DND-41 (cell line): ENCODE measurements around the gene ANO5.
"Not testable (repeated sequence)": the region's sequence is repeated elsewhere in the genome, so short reads cannot be mapped to it uniquely, and the experiment has no call there.

Experiments used
- ATAC-seq: fragments of 200-7000 bp; cut with Tn5 transposase; 3 replicates; pipeline ENCODE4 v1.9.1; 2021; ENCODE audit warnings: low read depth; ENCODE audit not compliant: insufficient read depth
- DNase-seq: peaks from one replicate; pipeline ENCODE4 v3.0.0-alpha.2; 2020
- H2AFZ ChIP-seq: 2 replicates; pipeline ENCODE4 v1.6.0; 2012; ENCODE audit warnings: low read depth, low read length
- H3K27ac ChIP-seq: 2 replicates; pipeline ENCODE4 v1.5.1; 2012; ENCODE audit warnings: low read length, inconsistent platforms
- H3K27me3 ChIP-seq: fragments of 200-600 bp; sonication (generic); 2 replicates; pipeline ENCODE4 v1.6.0; 2012; ENCODE audit warnings: low read length, mild to moderate bottlenecking, inconsistent platforms; ENCODE audit not compliant: insufficient read depth, poor library complexity
- H3K36me3 ChIP-seq: 2 replicates; pipeline ENCODE4 v1.5.1; 2012; ENCODE audit warnings: low read length, inconsistent platforms; ENCODE audit not compliant: insufficient read depth
- H3K4me1 ChIP-seq: 2 replicates; pipeline ENCODE4 v1.5.1; 2012; ENCODE audit warnings: mild to moderate bottlenecking, low read length; ENCODE audit not compliant: insufficient read depth
- H3K4me2 ChIP-seq: 2 replicates; pipeline ENCODE4 v1.6.0; 2012; ENCODE audit warnings: mild to moderate bottlenecking, moderate library complexity, low read length, inconsistent platforms; ENCODE audit not compliant: insufficient read depth
- H3K4me3 ChIP-seq, 2 experiments: fragments of 200-600 bp in 1 of 2; shearing (Covaris generic) in 1 of 2; 2 replicates each; pipeline ENCODE4 v1.5.1; 2012 to 2016; ENCODE audit warnings: inconsistent platforms in 2 of 2, low read length in 2 of 2, mild to moderate bottlenecking in 2 of 2, low read depth in 1 of 2, moderate library complexity in 1 of 2
- H3K79me2 ChIP-seq: 2 replicates; pipeline ENCODE4 v1.6.0; 2012; ENCODE audit warnings: low read length, inconsistent platforms; ENCODE audit not compliant: insufficient read depth
- H3K9ac ChIP-seq: 2 replicates; pipeline ENCODE4 v1.6.0; 2012; ENCODE audit warnings: low read depth, mild to moderate bottlenecking, inconsistent platforms, low read length, moderate library complexity
- H3K9me3 ChIP-seq: 2 replicates; pipeline ENCODE4 v1.5.1; 2012; ENCODE audit warnings: low read length, moderate library complexity, mild to moderate bottlenecking, inconsistent platforms; ENCODE audit not compliant: insufficient read depth, severe bottlenecking
- H4K20me1 ChIP-seq: 2 replicates; pipeline ENCODE4 v1.6.0; 2012; ENCODE audit warnings: low read length; ENCODE audit not compliant: insufficient read depth
- EZH2 ChIP-seq: IDR thresholded peaks from 3 replicates; pipeline ENCODE4 v1.6.1; 2012; ENCODE audit warnings: borderline replicate concordance, low read depth, mild to moderate bottlenecking, moderate library complexity, low read length, inconsistent platforms; ENCODE audit not compliant: severe bottlenecking
- TF ChIP-seq, protein P1 (sequence below): IDR thresholded peaks from 2 replicates; pipeline ENCODE4 v1.5.1; 2012; ENCODE audit warnings: borderline replicate concordance, low read length, moderate library complexity, mild to moderate bottlenecking; ENCODE audit not compliant: poor library complexity, severe bottlenecking; ENCODE audit errors: extremely low read depth

Gene ANO5

DNA sequence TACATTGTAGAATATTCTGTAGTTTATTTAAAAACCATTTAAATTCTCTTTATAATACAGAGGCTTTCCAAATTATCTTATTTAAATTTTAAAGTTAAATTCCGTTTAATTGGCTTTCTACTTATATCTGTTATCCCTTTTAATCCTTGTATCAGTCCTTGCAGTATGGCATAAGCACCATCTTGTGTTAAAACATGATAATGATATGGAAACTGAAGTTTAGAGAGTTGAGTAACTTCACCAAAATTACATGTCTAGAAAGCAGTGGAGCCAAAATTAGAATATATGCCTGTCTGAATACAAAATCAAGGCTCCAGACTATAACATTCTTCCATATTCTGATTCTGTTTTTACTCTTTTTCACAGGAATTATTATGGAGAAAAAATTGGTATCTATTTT lies 57.0 kb downstream of the ANO5 start:
- no peak overlapping the region for H3K27ac ChIP-seq
- DNase-seq (no peak), ATAC-seq (no peak)
- no peaks in the 10 kb centered on the region for H3K36me3 ChIP-seq
- H3K79me2 ChIP-seq: no peaks in the 10 kb centered on the region
- no peaks in the 10 kb centered on the region for H3K9me3 ChIP-seq
- no peak for TF ChIP-seq EZH2
- TF ChIP-seq, protein P1, sequence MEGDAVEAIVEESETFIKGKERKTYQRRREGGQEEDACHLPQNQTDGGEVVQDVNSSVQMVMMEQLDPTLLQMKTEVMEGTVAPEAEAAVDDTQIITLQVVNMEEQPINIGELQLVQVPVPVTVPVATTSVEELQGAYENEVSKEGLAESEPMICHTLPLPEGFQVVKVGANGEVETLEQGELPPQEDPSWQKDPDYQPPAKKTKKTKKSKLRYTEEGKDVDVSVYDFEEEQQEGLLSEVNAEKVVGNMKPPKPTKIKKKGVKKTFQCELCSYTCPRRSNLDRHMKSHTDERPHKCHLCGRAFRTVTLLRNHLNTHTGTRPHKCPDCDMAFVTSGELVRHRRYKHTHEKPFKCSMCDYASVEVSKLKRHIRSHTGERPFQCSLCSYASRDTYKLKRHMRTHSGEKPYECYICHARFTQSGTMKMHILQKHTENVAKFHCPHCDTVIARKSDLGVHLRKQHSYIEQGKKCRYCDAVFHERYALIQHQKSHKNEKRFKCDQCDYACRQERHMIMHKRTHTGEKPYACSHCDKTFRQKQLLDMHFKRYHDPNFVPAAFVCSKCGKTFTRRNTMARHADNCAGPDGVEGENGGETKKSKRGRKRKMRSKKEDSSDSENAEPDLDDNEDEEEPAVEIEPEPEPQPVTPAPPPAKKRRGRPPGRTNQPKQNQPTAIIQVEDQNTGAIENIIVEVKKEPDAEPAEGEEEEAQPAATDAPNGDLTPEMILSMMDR: no peak
- no peaks in the 10 kb centered on the region for H3K4me1 ChIP-seq
- H3K27me3 ChIP-seq: no peaks in the 10 kb centered on the region
- no peak overlapping the region for H3K9ac ChIP-seq
- H2AFZ ChIP-seq: no peak overlapping the region
- no peak overlapping the region for H3K4me2 ChIP-seq
- no peaks in the 10 kb centered on the region for H4K20me1 ChIP-seq
- no peak overlapping the region for H3K4me3 ChIP-seq

DNA sequence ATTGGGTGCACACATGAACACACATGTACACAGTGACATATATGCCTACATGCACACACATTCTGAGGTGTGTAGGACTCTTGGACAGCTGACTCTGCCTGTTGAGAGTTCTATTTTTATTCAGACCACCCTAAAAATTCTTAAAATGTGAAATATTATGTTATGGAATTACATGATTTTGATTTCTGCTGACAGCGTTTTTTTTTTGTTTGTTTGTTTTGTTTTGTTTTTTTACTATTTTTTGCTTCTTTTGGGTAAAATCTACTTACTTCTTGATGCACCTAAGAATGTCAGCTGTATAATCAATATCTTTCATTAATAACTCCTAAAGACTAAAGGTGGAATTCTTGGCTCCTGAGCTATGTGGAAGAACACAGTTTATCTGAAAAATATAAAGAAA lies 64.0 kb downstream of the ANO5 start:
- no peak overlapping the region for H2AFZ ChIP-seq
- H3K4me2 ChIP-seq: no peak overlapping the region
- no peak overlapping the region for H3K27ac ChIP-seq
- H3K4me3 ChIP-seq: no peak overlapping the region
- H3K36me3 ChIP-seq: no peaks in the 10 kb centered on the region
- ATAC-seq: no peak
- no peaks in the 10 kb centered on the region for H4K20me1 ChIP-seq
- no peak for TF ChIP-seq EZH2
- TF ChIP-seq, protein P1: no peak
- H3K4me1 ChIP-seq: no peaks in the 10 kb centered on the region
- no peaks in the 10 kb centered on the region for H3K27me3 ChIP-seq
- H3K9me3 ChIP-seq: no peaks in the 10 kb centered on the region
- no peak for DNase-seq
- no peaks in the 10 kb centered on the region for H3K79me2 ChIP-seq
- H3K9ac ChIP-seq: no peak overlapping the region

DNA sequence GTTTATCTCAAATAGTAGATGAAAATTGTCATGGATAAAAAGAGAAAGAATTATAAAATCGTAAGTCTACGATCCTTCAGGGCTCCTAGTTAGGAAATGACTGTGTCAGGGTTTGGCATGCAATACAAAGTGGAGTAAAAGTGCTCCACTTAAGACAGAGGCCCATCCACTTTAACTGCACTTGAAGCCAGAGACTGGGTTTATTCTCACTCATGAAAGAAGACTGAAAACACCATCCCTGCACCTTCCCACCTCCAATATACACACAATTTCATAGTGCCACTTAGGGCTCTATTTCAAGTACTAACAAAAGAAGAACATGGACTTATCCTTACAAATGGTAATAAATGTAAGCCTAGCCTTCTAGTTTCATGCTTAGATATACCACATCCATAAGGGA lies 70.7 kb downstream of the ANO5 start:
- Histone ChIP-seq H3K9me3 (no peaks in the 10 kb centered on the region), H2AFZ (no peak overlapping the region), H3K27me3 (no peaks in the 10 kb centered on the region), H4K20me1 (no peaks in the 10 kb centered on the region), H3K79me2 (no peaks in the 10 kb centered on the region), H3K9ac (no peak overlapping the region), H3K27ac (no peak overlapping the region), H3K36me3 (no peaks in the 10 kb centered on the region), H3K4me2 (no peak overlapping the region), H3K4me3 (no peak overlapping the region), H3K4me1 (no peaks in the 10 kb centered on the region)
- ATAC-seq (no peak), DNase-seq (no peak)
- TF ChIP-seq, protein P1: no peak
- TF ChIP-seq EZH2: no peak

DNA sequence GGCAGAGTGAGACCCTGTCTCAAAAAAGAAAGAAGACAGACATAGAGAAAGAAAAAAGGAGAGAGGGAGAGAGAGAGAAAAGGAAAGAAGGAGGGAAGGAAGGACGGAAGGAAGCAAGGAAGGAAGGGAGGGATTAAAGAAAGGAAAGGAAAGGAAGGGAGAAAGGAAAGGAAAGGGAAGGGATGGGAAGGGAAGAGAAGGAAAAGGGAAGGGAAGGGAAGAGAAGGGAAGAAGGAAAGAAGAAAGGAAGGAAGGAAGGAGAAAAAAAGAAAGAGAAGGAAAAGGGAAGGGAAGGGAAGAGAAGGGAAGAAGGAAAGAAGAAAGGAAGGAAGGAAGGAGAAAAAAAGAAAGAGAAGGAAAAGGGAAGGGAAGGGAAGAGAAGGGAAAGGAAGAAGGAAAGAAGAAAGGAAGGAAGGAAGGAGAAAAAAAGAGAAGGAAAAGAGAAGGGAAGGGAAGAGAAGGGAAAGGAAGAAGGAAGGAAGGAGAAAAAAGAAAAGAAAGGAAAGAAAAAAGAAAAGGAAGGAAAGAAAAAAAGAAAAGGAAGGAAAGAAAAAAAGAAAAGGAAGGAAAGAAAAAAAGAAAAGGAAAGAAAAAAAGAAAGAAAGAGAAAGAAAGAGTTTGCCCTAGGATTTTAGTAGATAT lies 76.2 kb downstream of the ANO5 start:
- not testable (repeated sequence) for H3K27ac ChIP-seq, DNase-seq, ATAC-seq, H4K20me1 ChIP-seq, H3K27me3 ChIP-seq, H3K4me1 ChIP-seq, H3K4me2 ChIP-seq, H3K9me3 ChIP-seq, H3K79me2 ChIP-seq, H3K4me3 ChIP-seq, H3K36me3 ChIP-seq, H3K9ac ChIP-seq, H2AFZ ChIP-seq
